ENCODE measurements around the gene MIPOL1. TPM values are rescaled to one million over a fixed set of nuclear protein-coding genes. Genes with fewer than 3 reads are reported as not detected.

Gene MIPOL1
- total RNA-seq, 3 donors from 2014 or later (not counting 1 experiment from before 2014, with no cell fraction given) = not detected

- Histone ChIP-seq H3K36me3 (ENCODE audit: control insufficient read depth, insufficient read depth, low read length) (no peaks in the 10 kb centered on the region), H3K4me1 (ENCODE audit: control insufficient read depth, insufficient read depth, low read length) (no peaks in the 10 kb centered on the region), H3K9me3 (ENCODE audit: control insufficient read depth, insufficient read depth, low read length) (no peaks in the 10 kb centered on the region), H3K27ac (ENCODE audit: low read length) (no peak overlapping the region), H3K4me3 (ENCODE audit: low read length) (no peak overlapping the region), H3K27me3 (ENCODE audit: control insufficient read depth, insufficient read depth, low read length) (no peaks in the 10 kb centered on the region)
- Mint-ChIP-seq H3K4me1 (no peaks in the 10 kb centered on the region), H3K27ac (no peak overlapping the region), H3K4me3 (no peak overlapping the region), H3K36me3 (no peaks in the 10 kb centered on the region), H3K27me3 (ENCODE audit: low read depth in 2 of 2) (no peaks in the 10 kb centered on the region), H3K9me3 (no peaks in the 10 kb centered on the region)
- DNase-seq (no peak), ATAC-seq (no peak)
- TF ChIP-seq, protein P1, sequence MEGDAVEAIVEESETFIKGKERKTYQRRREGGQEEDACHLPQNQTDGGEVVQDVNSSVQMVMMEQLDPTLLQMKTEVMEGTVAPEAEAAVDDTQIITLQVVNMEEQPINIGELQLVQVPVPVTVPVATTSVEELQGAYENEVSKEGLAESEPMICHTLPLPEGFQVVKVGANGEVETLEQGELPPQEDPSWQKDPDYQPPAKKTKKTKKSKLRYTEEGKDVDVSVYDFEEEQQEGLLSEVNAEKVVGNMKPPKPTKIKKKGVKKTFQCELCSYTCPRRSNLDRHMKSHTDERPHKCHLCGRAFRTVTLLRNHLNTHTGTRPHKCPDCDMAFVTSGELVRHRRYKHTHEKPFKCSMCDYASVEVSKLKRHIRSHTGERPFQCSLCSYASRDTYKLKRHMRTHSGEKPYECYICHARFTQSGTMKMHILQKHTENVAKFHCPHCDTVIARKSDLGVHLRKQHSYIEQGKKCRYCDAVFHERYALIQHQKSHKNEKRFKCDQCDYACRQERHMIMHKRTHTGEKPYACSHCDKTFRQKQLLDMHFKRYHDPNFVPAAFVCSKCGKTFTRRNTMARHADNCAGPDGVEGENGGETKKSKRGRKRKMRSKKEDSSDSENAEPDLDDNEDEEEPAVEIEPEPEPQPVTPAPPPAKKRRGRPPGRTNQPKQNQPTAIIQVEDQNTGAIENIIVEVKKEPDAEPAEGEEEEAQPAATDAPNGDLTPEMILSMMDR (IDR thresholded peaks at IDR 0.05) = no peak
- 81% methylated on average over 2 of the region's 2 CpGs for WGBS (ENCODE audit: insufficient coverage)
- intact Hi-C loops (cut with micrococcal nuclease) = no loop called here
Measured at GRCh38 chr14:37563189-37563588, 365.5 kb downstream of the MIPOL1 start.

- Mint-ChIP-seq H3K36me3 (no peaks in the 10 kb centered on the region), H3K9me3 (peaks cover 0 to 3% of the 10 kb centered on the region in 2 donors), H3K4me1 (no peaks in the 10 kb centered on the region), H3K27ac (no peak overlapping the region), H3K27me3 (ENCODE audit: low read depth in 2 of 2) (no peaks in the 10 kb centered on the region), H3K4me3 (no peak overlapping the region)
- Histone ChIP-seq H3K4me3 (ENCODE audit: low read length) (no peak overlapping the region), H3K4me1 (ENCODE audit: control insufficient read depth, insufficient read depth, low read length) (no peaks in the 10 kb centered on the region), H3K36me3 (ENCODE audit: control insufficient read depth, insufficient read depth, low read length) (no peaks in the 10 kb centered on the region), H3K27ac (ENCODE audit: low read length) (no peak overlapping the region), H3K9me3 (ENCODE audit: control insufficient read depth, insufficient read depth, low read length) (no peaks in the 10 kb centered on the region), H3K27me3 (ENCODE audit: control insufficient read depth, insufficient read depth, low read length) (no peaks in the 10 kb centered on the region)
- no peak for DNase-seq
- TF ChIP-seq, protein P1 (IDR thresholded peaks at IDR 0.05) = no peak
- no peak for ATAC-seq
- intact Hi-C loops (cut with micrococcal nuclease) = no loop called here
- WGBS (ENCODE audit: insufficient coverage) = no CpG with 5 or more reads among the region's 1 CpG
Measured at GRCh38 chr14:37565550-37565949, 367.8 kb downstream of the MIPOL1 start.

- intact Hi-C loops (cut with micrococcal nuclease) = no loop called here
- H3K4me1 Mint-ChIP-seq = no peaks in the 10 kb centered on the region
- Histone ChIP-seq H3K4me3 (ENCODE audit: low read length) (no peak overlapping the region), H3K27me3 (ENCODE audit: control insufficient read depth, insufficient read depth, low read length) (no peaks in the 10 kb centered on the region), H3K27ac (ENCODE audit: low read length) (no peak overlapping the region), H3K9me3 (ENCODE audit: control insufficient read depth, insufficient read depth, low read length) (no peaks in the 10 kb centered on the region), H3K4me1 (ENCODE audit: control insufficient read depth, insufficient read depth, low read length) (no peaks in the 10 kb centered on the region), H3K36me3 (ENCODE audit: control insufficient read depth, insufficient read depth, low read length) (no peaks in the 10 kb centered on the region)
- DNase-seq (no peak), ATAC-seq (no peak)
- no peak overlapping the region for H3K27ac Mint-ChIP-seq
- peaks cover 3 to 5% of the 10 kb centered on the region in 2 donors for H3K9me3 Mint-ChIP-seq
- H3K4me3 Mint-ChIP-seq = no peak overlapping the region
- no peaks in the 10 kb centered on the region for H3K27me3 Mint-ChIP-seq (ENCODE audit: low read depth in 2 of 2)
- no peaks in the 10 kb centered on the region for H3K36me3 Mint-ChIP-seq
- TF ChIP-seq, protein P1 (IDR thresholded peaks at IDR 0.05) = no peak
- WGBS (ENCODE audit: insufficient coverage) = 43% methylated on average over 2 of the region's 3 CpGs
Measured at GRCh38 chr14:37566811-37567371, 369.2 kb downstream of the MIPOL1 start.

DNA sequence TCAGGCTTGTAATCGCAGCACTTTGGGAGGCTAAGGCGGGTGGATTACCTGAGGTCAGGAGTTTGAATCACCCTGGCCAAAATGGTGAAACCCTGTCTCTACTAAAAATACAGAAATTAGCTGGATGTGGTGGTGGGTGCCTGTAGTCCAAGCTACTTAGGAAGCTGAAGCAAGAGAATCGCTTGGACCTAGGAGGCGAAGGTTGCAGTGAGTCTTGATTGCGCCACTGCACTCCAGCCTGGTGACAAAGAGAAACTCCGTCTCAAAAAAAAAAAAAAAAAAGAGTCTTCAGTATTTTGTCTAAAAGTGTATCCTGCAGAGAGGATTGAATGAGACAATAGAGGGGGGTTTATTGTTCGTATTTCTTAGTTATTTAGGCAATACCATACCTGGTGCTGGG is 372.0 kb downstream of the MIPOL1 start:
- Mint-ChIP-seq H3K4me3 (no peak overlapping the region), H3K27ac (no peak overlapping the region), H3K27me3 (ENCODE audit: low read depth in 2 of 2) (no peaks in the 10 kb centered on the region), H3K4me1 (no peaks in the 10 kb centered on the region), H3K36me3 (no peaks in the 10 kb centered on the region), H3K9me3 (peaks cover 8 to 9% of the 10 kb centered on the region in 2 donors)
- Histone ChIP-seq H3K4me3 (ENCODE audit: low read length) (no peak overlapping the region), H3K27me3 (ENCODE audit: control insufficient read depth, insufficient read depth, low read length) (no peaks in the 10 kb centered on the region), H3K36me3 (ENCODE audit: control insufficient read depth, insufficient read depth, low read length) (no peaks in the 10 kb centered on the region), H3K9me3 (ENCODE audit: control insufficient read depth, insufficient read depth, low read length) (peaks cover 2% of the 10 kb centered on the region), H3K4me1 (ENCODE audit: control insufficient read depth, insufficient read depth, low read length) (no peaks in the 10 kb centered on the region), H3K27ac (ENCODE audit: low read length) (no peak overlapping the region)
- WGBS (ENCODE audit: insufficient coverage) = 79% methylated on average over 7 of the region's 7 CpGs
- DNase-seq (no peak), ATAC-seq (no peak)
- intact Hi-C loops (cut with micrococcal nuclease) = no loop called here
- TF ChIP-seq, protein P1 (IDR thresholded peaks at IDR 0.05) = no peak
